HG02943 (cell line): Measurements from ENCODE around the gene KRTAP10-8.
"Not testable (repeated sequence)": the region's sequence is repeated elsewhere in the genome, so short reads cannot be mapped to it uniquely, and the experiment has no call there.

Source experiments
- ATAC-seq: cut with Tn5 transposase; IDR thresholded peaks from one replicate; pipeline ENCODE4 v1.9.1; 2021; ENCODE audit warnings: mild to moderate bottlenecking, low read depth, moderate library complexity; ENCODE audit not compliant: unreplicated experiment

The KRTAP10-8 gene

GRCh38 chr21:44638506-44639330 lies 26.8 kb downstream of the KRTAP10-8 start:
- not testable (repeated sequence) for ATAC-seq

- ATAC-seq, result no peak
These were observed 27.4 kb downstream of the KRTAP10-8 start for GRCh38 chr21:44639331-44639655.

- ATAC-seq, result no peak
These were observed 28.9 kb downstream of the KRTAP10-8 start for GRCh38 chr21:44640761-44641160.

- no peak for ATAC-seq
These were observed 31.9 kb downstream of the KRTAP10-8 start for GRCh38 chr21:44643741-44644310.

GRCh38 chr21:44644878-44645277 lies 33.0 kb downstream of the KRTAP10-8 start:
- no peak for ATAC-seq

- ATAC-seq, result not testable (repeated sequence)
These were observed 34.7 kb downstream of the KRTAP10-8 start, which contains the start of gene KRTAP10-11 for GRCh38 chr21:44646366-44647221. Gene KRTAP10-11, plus strand, starts transcription at chr21:44646414. Its CDS starts 45 bp downstream, at chr21:44646459.

- ATAC-seq, result no peak
These were observed 35.3 kb downstream of the KRTAP10-8 start for GRCh38 chr21:44647222-44647552.

- ATAC-seq, result no peak
These were observed 36.9 kb downstream of the KRTAP10-8 start for GRCh38 chr21:44648557-44649311.

GRCh38 chr21:44649521-44650100 lies 37.7 kb downstream of the KRTAP10-8 start:
- ATAC-seq, result no peak

- ATAC-seq, result no peak
These were observed 38.5 kb downstream of the KRTAP10-8 start for GRCh38 chr21:44650265-44650972.

- ATAC-seq, result no peak
These were observed 39.2 kb downstream of the KRTAP10-8 start for GRCh38 chr21:44650973-44651675.

- ATAC-seq, result no peak
These were observed 41.2 kb downstream of the KRTAP10-8 start for GRCh38 chr21:44653123-44653522.

GRCh38 chr21:44653656-44654575 lies 42.0 kb downstream of the KRTAP10-8 start:
- no peak for ATAC-seq

GRCh38 chr21:44654576-44655175 lies 42.8 kb downstream of the KRTAP10-8 start, which contains the start of gene KRTAP12-4:
Gene KRTAP12-4, minus strand, starts transcription at chr21:44654659. Its CDS starts 45 bp downstream, at chr21:44654614.
- ATAC-seq, result no peak

GRCh38 chr21:44656868-44657267 lies 45.0 kb downstream of the KRTAP10-8 start:
- no peak for ATAC-seq

- ATAC-seq, result no peak
These were observed 46.0 kb downstream of the KRTAP10-8 start, which contains the start of gene KRTAP12-3 for GRCh38 chr21:44657635-44658540. Gene KRTAP12-3, plus strand, starts transcription at chr21:44657932. Its CDS starts 48 bp downstream, at chr21:44657980.
